EL (cell line): Measurements from ENCODE around the gene STARD7.
"Not testable (repeated sequence)": the region's sequence is repeated elsewhere in the genome, so short reads cannot be mapped to it uniquely, and the experiment has no call there.

Experiments used
- DNase-seq: peaks from one replicate; pipeline ENCODE4 v3.0.0-alpha.2; 2016

Gene STARD7

GRCh38 chr2:96233436-96233835 lies 24.8 kb upstream of the STARD7 start:
- DNase-seq, result no peak

GRCh38 chr2:96231316-96231715 lies 22.7 kb upstream of the STARD7 start:
- DNase-seq, result no peak

- DNase-seq, result no peak
These were observed 16.4 kb upstream of the STARD7 start for GRCh38 chr2:96225016-96225533.

GRCh38 chr2:96221106-96221505 lies 12.5 kb upstream of the STARD7 start:
- DNase-seq, result not testable (repeated sequence)

- not testable (repeated sequence) for DNase-seq
These were observed 11.3 kb upstream of the STARD7 start for GRCh38 chr2:96219959-96220358.

GRCh38 chr2:96218508-96219131 lies 10.0 kb upstream of the STARD7 start:
- no peak for DNase-seq

- DNase-seq, result no peak
These were observed 5.9 kb upstream of the STARD7 start for GRCh38 chr2:96214554-96214953.

- DNase-seq, result no peak
These were observed 4.8 kb upstream of the STARD7 start for GRCh38 chr2:96213379-96213778.

- no peak for DNase-seq
These were observed 3.7 kb upstream of the STARD7 start for GRCh38 chr2:96212339-96212738.

- no peak for DNase-seq
These were observed 1.1 kb upstream of the STARD7 start for GRCh38 chr2:96209729-96210085.

- no peak for DNase-seq
These were observed 543 bp upstream of the STARD7 start for GRCh38 chr2:96209011-96209728.

GRCh38 chr2:96207774-96208142 lies 869 bp downstream of the STARD7 start:
- no peak for DNase-seq

- peak; percentile 16 for DNase-seq
These were observed 1.4 kb downstream of the STARD7 start for GRCh38 chr2:96207073-96207773.

- DNase-seq, result peak; percentile 73
These were observed 2.7 kb downstream of the STARD7 start for GRCh38 chr2:96205888-96206287.

- no peak for DNase-seq
These were observed 3.6 kb downstream of the STARD7 start for GRCh38 chr2:96204836-96205624.

- no peak for DNase-seq
These were observed 5.2 kb downstream of the STARD7 start for GRCh38 chr2:96203130-96204028.

- DNase-seq, result peak; percentile 34
These were observed 6.3 kb downstream of the STARD7 start for GRCh38 chr2:96202152-96202854.

- DNase-seq, result no peak
These were observed 7.3 kb downstream of the STARD7 start for GRCh38 chr2:96201338-96201737.

GRCh38 chr2:96198921-96199320 lies 9.7 kb downstream of the STARD7 start:
- no peak for DNase-seq

GRCh38 chr2:96197546-96198255 lies 10.9 kb downstream of the STARD7 start:
- DNase-seq, result peak; percentile 45
